NCI-H1417 (cell line): ENCODE results near the gene TEKT4.
"Not testable (repeated sequence)": the region's sequence is repeated elsewhere in the genome, so short reads cannot be mapped to it uniquely, and the experiment has no call there.

Experiments
- DNase-seq, 3 experiments: peaks; one replicate each; lab custom pipeline; 2025; lab: John Stamatoyannopoulos, UW

The TEKT4 gene, protein sequence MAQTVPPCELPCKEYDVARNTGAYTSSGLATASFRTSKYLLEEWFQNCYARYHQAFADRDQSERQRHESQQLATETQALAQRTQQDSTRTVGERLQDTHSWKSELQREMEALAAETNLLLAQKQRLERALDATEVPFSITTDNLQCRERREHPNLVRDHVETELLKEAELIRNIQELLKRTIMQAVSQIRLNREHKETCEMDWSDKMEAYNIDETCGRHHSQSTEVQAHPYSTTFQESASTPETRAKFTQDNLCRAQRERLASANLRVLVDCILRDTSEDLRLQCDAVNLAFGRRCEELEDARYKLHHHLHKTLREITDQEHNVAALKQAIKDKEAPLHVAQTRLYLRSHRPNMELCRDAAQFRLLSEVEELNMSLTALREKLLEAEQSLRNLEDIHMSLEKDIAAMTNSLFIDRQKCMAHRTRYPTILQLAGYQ

GRCh38 chr2:94871226-94872087 lies at the start of gene TEKT4:
Gene TEKT4, plus strand, starts transcription at chr2:94871430. Its CDS starts 150 bp downstream, at chr2:94871580.
- peak; percentile 46 to 59 (median 57) for DNase-seq

DNA sequence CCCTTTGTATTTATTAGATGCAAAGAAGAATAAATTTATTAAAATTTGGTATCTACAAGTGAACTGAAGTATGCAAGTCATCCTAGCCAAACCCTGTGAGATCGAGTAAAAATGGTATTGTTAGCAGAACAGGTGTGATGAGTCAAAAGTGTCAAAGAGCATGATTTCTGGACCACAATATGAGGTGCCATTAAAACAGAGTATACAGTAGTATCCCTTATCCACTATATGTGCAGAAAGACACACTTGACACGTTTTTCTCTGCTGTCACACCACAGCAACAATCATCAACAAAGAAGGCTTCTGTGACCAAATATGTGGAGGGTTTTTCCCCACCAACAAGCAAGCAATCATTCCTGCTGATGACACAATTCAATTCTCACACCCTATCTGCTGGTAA lies 32.0 kb upstream of the TEKT4 start:
- DNase-seq = not testable (repeated sequence)

- not testable (repeated sequence) for DNase-seq
Observed at GRCh38 chr2:94856856-94857255, 14.4 kb upstream of the TEKT4 start.

DNA sequence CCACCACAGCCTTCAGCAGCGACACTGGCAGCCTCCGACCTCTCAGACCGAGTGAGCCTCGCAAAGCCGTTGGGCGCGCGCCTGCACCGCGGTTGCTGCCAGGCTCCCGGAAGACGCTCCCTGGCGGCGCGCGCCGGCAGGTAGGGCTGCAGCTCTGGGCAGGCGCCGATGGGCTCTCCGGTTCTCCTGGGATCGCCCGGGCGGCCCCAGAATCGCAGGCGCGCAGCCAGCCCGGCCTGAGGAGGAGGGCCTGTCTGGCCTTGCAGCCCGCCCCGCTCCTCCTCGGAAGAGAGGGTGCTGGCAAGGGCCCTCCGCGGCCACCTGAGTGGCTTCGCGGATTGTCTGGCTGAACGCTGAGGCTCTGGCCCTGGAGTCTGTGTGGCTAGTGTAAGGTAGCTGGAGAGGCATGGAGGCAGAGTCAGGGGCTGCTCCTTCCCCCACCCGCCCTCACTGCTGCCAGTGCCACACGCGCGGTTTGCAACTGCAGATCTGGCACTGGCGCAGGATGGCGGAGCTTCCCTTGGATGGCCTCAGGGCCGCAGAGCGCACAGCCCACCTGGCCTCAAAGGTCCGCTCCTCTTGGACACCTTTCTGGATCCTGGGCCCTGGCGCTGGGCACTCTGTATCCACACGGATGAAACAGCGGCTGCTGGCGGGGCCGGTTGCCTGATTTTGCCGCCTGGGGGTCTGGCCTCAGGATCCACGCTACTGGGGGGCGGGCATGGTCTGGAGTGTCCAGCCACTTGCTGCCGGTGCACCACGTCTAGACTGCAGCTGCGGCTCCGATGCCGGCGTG lies 13.7 kb upstream of the TEKT4 start:
- DNase-seq = peak in 2 of 3 experiments; percentile 4 to 58

DNA sequence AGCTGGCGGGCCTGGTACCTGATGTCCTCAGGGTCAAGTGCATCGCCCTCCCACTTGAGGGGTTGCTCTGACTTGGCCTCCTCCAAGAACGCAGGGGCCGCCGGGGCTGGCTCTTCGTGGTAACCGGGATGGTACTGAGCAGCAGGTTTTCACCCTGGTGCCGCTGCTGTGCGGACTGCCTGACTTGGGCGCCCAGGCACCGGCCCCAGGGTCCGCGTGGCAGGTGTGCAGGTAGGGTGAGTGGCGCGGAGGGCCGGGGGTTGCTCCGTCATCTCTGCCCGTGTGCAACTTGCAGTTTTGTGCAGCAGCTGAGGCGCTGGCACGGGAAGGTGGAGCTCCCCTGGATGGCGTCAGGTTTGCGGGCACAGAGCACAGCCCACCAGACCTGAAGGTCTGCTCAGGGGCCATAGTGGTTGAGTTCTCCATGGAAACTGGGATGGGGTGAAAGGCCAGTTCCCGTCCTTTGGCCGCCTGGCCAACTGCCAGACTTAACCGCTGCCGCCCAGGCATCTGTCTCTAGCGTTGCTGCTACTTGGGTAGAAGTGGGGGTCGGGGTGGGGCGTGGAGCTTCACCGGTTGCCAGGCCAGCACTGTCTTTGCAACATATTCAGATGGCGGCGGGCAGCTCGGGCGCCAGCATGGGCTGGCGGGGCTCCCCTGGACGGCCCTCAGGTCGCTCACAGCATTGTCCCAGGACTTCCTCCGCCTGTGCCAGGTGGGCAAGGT lies 12.9 kb upstream of the TEKT4 start:
- not testable (repeated sequence) for DNase-seq

GRCh38 chr2:94861308-94862152 lies 9.7 kb upstream of the TEKT4 start:
- DNase-seq = peak in 1 of 3 experiments; percentile 13

DNA sequence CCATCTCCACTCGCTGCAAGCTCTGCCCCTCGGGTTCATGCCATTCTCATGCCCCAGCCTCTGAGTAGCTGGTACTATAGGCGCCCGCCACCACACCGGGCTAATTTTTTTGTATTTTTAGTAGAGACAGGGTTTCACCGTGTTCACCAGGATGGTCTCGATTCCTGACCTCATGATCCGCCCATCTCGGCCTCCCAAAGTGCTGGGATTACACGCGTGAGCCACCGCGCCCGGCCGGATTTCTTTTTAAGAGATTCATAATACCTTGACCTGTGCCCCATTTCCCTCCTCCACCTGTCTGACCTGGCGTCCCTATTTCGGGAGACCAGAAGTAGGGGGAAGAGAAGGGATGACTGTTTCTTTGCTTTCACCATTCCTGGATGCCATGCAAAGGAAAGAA lies 8.3 kb upstream of the TEKT4 start:
- not testable (repeated sequence) for DNase-seq

GRCh38 chr2:94869131-94869530 lies 2.1 kb upstream of the TEKT4 start:
- no peak for DNase-seq

GRCh38 chr2:94869552-94870439 lies 1.4 kb upstream of the TEKT4 start:
- no peak for DNase-seq

DNA sequence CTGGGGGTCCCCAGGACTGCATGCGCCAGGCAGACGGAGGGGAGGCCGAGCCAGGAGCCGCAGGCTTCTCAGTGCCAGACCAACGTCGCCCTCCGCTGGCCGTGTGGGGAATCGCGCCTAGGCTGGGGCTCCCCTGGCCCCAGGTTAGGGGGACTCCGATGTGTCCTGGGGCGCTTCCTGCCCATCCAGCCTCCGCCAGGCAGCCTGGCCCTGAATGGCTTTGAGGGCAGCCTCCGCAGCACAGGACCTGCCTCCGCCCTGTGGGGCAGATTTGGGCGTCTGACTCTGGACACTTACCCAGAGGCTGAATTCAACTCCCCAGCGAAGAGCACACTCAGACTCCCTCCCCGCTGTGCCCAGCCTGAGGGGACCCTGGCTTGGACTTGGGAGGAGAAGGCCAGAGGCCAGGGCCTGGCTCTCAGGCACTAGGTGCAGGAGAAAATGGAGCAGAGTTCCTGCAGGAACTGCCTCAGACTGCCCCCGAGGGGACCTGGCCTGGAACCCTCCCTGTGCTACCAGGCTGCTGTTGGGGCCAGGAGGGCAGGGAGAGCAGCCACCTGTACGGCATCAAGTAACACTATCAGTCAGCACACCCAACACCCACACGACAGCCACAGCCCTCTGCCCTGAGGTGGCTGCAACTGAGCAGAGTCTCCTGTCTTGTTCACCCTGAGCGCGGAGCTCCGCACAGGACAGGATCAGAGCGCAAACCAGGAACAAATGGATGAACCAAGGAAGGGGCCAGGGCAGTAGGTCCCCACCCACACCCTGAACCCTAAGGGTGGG lies 597 bp upstream of the TEKT4 start:
- DNase-seq = peak in 1 of 3 experiments; percentile 33

- DNase-seq = no peak
Observed at GRCh38 chr2:94872088-94872618, 923 bp downstream of the TEKT4 start.

- no peak for DNase-seq
Observed at GRCh38 chr2:94872676-94873361, 1.6 kb downstream of the TEKT4 start.

GRCh38 chr2:94873362-94874276 lies 2.4 kb downstream of the TEKT4 start:
- no peak for DNase-seq

GRCh38 chr2:94874277-94874997 lies 3.2 kb downstream of the TEKT4 start:
- DNase-seq = peak; percentile 28 to 61 (median 47)

- DNase-seq = no peak
Observed at GRCh38 chr2:94875064-94875819, 4.0 kb downstream of the TEKT4 start.
